Umbilical cord (tissue), 2 donors: ENCODE data around the gene GSN. TPM values are rescaled to one million over a fixed set of nuclear protein-coding genes. Genes with fewer than 3 reads are reported as not detected.

Experiments
- DNase-seq: peaks from one replicate; pipeline ENCODE4 v3.0.0-alpha.2; 2015; ENCODE audit warnings: low spot score
- total RNA-seq: library from RNA; depleted of rRNA; stranded (reverse); fragments of >200 nt; gene quantifications from one replicate; pipeline ENCODE4 v1.2.3, GENCODE V29; 2014; ENCODE audit warnings: low replicate concordance; ENCODE audit not compliant: insufficient read depth

GSN gene
- total RNA-seq, 1 donor from 2014 or later = 421 TPM

DNA sequence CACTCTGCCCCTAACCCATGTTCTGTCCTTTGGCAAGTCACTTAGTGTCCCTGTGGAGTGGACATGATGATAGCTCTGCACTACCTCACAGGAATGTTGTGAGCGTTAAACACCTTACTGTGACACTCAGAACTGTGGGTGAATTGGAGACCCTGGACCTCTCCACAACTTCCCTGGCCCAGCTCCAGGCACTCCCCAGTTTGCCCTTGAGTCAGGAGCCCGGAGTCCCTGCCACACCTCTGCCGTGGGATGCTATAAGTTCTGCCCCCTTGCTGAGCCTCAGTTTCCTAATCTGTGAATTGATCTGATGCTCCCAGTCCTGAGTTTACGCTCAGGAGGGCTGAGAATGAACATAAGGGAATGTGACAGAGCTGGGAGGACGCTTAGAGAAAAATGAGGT, 34.4 kb downstream of the GSN start:
- no peak for DNase-seq

DNA sequence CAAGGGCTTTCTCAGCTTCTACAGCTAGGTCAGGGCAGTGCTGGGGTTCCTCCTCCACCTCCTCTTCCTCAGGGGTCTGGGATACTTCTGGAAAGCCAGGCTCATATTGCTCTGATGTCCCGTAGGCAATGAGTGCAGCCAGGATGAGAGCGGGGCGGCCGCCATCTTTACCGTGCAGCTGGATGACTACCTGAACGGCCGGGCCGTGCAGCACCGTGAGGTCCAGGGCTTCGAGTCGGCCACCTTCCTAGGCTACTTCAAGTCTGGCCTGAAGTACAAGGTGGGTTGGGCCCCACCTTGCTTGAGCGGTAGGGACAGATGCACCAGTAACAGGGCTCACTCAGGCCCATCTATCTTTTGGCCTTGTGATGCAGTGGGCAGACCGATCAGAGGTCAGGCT, 34.8 kb downstream of the GSN start:
- DNase-seq = no peak

DNA sequence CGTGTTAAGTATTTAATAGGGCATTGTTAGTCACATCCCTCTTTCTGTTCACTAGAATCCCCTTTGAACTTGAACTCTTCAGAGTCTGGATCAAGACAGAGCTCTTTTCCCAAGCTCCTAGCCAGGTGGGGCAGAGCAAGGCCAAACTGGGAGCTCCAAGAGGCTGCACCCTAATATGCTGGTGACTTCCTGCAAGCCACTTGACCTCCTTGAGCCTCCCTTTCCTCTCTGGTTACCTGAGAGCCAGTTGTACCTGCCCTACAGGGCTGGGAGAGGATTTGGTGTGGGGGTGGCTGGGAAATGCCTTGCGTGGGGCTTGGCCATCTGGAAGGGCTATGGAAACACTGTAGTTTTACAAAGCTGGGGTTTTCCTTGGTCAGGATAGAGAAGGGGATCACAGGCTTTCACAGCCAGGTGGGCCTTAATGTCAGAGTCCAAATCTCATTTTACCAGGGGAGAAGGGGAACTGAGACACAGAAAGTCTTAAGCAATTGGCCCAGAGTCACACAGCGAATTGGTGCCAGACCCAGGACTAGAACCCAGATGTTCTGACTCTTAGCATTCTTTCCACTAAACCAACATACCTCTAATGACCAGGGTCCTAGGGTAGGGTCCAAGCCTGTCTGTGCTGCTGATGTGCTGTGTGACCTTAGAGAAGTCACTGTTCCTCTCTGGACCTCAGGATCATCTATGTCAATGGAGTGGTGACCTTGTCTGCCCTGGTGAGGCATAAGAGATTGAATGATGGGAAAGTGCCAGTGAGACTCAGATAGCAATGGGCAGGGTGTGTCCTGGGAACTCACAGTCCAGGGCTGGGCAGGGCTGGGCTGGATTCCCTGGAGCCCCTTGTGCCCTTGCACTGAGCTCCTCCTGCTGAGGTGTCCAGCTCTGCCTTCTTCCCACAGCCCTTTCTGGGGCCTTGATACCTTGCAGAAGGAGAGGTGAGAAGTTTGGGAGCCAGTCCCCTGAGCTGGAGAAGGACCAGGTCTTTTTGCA, 35.8 kb downstream of the GSN start:
- no peak for DNase-seq

- DNase-seq = no peak
Observed at GRCh38 chr9:121304707-121305106, 36.7 kb downstream of the GSN start.

- no peak for DNase-seq
Observed at GRCh38 chr9:121305269-121305994, 37.5 kb downstream of the GSN start.

DNA sequence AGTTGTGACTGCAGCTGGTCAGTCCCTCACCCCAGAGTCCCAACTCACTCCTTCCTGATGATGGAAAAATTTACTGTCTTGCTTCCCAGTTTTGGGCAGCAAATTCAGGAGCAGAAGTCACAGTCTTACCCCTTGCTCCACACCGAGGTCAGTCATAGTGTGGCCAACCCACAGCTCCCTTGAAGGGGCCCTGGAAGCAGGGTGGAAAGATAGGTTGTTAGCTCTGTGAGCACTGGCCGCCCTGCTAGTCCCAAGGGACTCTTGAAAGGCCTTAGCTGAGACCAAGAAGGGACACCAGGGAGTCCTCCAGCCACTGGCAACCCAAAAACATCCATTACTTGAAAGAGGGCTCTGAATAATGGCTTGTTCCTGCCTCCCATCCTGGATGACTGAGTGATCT, 40.0 kb downstream of the GSN start:
- DNase-seq = no peak

DNA sequence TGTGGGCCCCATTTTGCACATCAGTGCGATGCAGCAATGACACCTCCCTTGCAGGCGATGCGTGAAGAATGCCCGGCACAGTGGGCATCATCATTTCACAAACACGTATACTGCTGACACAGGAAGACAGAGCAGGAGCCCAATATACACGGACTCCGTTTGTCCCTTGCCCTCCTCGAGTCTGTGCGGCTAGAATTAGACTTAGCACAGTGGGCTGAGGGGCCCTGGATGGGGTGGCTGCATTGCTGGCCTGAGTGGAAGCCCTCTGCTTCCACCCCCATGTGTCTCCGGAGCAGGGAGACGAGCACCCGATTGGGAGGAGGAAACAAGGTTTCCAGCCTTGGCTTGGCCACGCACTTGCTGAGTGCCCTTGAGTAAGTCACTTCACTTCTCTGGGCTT, 40.8 kb downstream of the GSN start:
- no peak for DNase-seq

GRCh38 chr9:121309171-121309570, 41.2 kb downstream of the GSN start:
- no peak for DNase-seq

- DNase-seq = no peak
Observed at GRCh38 chr9:121309833-121310425, 42.0 kb downstream of the GSN start.

GRCh38 chr9:121310571-121310970, 42.6 kb downstream of the GSN start:
- no peak for DNase-seq

DNA sequence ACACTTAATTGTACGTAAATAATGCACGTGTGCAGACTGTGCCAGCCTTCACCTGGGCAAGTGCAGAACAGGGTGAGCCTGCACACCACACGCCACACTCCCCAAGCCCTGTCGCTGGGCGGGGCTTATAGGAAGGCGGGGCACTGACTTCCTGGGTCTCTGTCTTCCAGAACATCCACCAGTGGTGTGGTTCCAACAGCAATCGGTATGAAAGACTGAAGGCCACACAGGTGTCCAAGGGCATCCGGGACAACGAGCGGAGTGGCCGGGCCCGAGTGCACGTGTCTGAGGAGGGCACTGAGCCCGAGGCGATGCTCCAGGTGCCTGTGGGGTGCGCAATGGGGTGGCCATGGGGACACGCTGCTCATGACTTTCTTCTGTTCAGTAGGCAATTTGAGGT, 44.2 kb downstream of the GSN start:
- no peak for DNase-seq

DNA sequence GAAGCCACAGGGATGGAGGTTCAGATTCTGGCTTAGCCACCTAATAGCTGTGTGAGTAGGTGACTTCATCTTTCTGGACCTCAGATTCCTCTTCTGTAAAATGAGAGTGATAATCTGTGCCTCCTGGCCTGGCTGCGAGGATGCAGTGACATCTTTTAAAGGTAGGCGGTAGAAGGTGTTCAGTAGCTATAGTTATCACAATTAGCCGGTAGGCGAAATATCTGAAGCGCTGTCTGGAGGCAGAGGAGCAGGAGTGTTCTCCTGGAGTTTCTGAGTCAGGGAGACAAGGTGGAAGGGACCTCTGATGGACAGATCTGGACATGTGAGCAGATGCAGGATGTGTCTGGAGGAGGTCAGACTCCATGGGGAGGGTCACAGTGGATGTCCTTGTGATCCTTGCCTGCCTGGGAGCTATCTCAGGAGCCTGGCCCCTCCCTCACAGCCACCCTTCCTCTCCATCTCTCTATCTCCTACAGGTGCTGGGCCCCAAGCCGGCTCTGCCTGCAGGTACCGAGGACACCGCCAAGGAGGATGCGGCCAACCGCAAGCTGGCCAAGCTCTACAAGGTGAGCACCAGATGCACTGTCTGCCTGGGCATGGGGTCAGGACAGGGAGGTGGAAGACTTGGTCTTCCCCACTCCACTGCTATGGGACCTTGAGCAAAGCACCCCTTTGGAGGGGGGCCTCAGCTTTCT, 45.6 kb downstream of the GSN start:
- no peak for DNase-seq

- no peak for DNase-seq
Observed at GRCh38 chr9:121316378-121316777, 48.4 kb downstream of the GSN start.

- DNase-seq = no peak
Observed at GRCh38 chr9:121316852-121317373, 49.0 kb downstream of the GSN start.

DNA sequence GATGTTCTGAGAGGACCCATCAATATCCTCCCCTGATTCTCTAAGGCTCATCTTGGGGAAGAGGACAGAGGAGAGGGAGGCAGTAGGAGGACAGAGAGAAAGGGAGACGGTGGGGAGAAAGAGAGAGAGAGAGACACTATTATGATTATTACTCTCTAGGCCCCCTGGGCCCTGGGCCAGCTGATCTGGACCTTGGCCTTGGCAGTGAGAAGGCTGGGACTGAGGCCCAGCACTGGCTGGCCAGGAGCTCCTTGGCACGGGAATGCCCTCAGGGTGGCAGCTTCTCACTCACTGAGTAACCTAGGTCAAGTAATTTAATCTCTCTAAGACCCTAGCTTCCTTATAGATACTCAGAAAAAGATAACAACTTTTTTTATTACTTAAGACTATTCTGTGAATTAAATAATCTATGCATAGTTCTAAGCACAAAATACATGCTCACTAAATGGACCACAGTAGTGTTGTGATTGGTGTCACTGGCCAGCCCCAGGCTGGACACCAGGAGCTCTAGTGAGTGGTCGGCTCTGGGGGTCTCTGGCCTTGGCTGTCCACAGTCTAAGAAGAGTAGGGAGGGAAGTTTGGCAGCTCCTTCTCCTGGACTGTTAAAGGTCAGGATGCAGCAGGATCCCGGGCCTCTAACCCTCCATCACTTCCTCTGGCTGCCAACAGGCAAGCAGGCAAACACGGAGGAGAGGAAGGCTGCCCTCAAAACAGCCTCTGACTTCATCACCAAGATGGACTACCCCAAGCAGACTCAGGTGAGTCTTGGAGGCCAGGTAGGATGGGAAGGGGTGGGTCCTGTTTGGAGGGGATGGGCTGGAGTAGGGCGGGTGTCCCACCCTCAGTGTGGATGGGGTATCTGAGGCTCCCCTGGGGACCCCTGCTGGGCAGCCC, 50.0 kb downstream of the GSN start:
- no peak for DNase-seq

- no peak for DNase-seq
Observed at GRCh38 chr9:121318631-121319382, 50.8 kb downstream of the GSN start.

DNA sequence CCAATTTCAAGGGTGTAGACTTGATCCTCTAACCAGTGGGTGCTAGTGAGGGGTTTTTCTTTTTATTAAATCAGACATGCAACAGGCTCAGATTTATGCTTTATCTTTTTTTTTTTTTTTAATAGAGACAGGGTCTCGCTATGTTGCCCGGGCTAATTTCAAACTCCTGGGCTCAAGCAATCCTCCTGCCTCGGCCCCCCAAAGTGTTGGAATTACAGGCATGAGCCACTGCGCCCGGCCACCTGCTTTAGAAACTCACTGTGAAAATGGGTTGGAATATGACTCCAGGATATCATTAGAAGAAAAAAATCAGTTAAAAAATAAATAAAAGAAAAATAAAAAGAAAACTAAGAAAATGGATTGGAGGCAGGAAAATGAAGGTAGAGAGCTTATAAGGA, 51.4 kb downstream of the GSN start:
- DNase-seq = no peak

GRCh38 chr9:121321016-121321503, 53.1 kb downstream of the GSN start:
- no peak for DNase-seq

GRCh38 chr9:121322037-121322736, 54.2 kb downstream of the GSN start:
- DNase-seq = no peak
